Activated CD4-positive, alpha-beta memory T cell treated with anti-CD3 and anti-CD28 coated beads, Interleukin-2, amount 10 ng/mL, durations not matched to agents 7 days and 5 days (primary cell): ENCODE results near the gene STK39. TPM values are rescaled to one million over a fixed set of nuclear protein-coding genes. Genes with fewer than 3 reads are reported as not detected.

ENCODE experiments used
- CTCF ChIA-PET: fragments of 350-600 bp; sonication (Branson Sonifier 250); formaldehyde crosslinking; loops from one replicate; lab custom pipeline; 2021; ENCODE audit warnings: antibody characterized with exemption, inconsistent platforms; lab: Charles Lee
- POLR2A ChIA-PET: fragments of 350-600 bp; sonication (Branson Sonifier 250); formaldehyde crosslinking; loops from one replicate; lab custom pipeline; 2021; ENCODE audit warnings: antibody characterized with exemption; lab: Charles Lee
- DNase-seq: peaks from one replicate; pipeline ENCODE4 v3.0.0-alpha.2; 2020
- H3K27ac Mint-ChIP-seq: one replicate; pipeline ENCODE4 v1.8.0; 2021; ENCODE audit warnings: mild to moderate bottlenecking, mixed read lengths
- H3K27me3 Mint-ChIP-seq: one replicate; pipeline ENCODE4 v1.8.0; 2021; ENCODE audit warnings: mixed read lengths
- H3K36me3 Mint-ChIP-seq: one replicate; pipeline ENCODE4 v1.8.0; 2021; ENCODE audit warnings: low read depth, mixed read lengths
- H3K4me1 Mint-ChIP-seq: one replicate; pipeline ENCODE4 v1.8.0; 2021; ENCODE audit warnings: mixed read lengths
- H3K4me3 Mint-ChIP-seq: one replicate; pipeline ENCODE4 v1.8.0; 2021; ENCODE audit warnings: mild to moderate bottlenecking, mixed read lengths
- H3K9me3 Mint-ChIP-seq: one replicate; pipeline ENCODE4 v1.8.0; 2021; ENCODE audit warnings: mixed read lengths
- total RNA-seq, 2 experiments: library from RNA; stranded (reverse); gene quantifications; one replicate each; pipeline ENCODE4 v1.2.3, GENCODE V29; 2021

Gene STK39
- total RNA-seq, 2 experiments from 2014 or later, result 43.0 to 45.5 TPM

DNA sequence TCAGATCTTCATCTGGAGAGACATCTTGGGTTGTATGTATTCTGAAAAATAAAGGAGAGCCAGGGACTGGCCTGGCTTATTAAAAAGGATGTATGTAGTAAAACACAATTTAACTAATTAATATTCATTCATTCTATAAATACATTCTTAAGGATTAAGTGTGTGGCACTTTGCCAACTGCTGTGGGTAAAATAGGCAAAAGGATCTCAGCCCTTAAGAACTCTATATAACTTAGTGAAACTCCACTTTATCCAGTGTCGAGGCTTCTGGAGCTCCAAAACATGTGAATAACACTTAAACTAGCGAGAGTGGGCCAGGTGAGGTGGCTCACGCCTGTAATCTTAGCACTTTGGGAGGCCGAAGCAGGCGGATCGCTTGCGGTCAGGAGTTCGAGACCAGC lies 7.7 kb upstream of the STK39 start:
- Mint-ChIP-seq H3K27me3 (no peaks in the 10 kb centered on the region), H3K27ac (no peak overlapping the region), H3K4me1 (peaks cover 5% of the 10 kb centered on the region), H3K9me3 (peaks cover 11% of the 10 kb centered on the region), H3K36me3 (no peaks in the 10 kb centered on the region), H3K4me3 (no peak overlapping the region)
- CTCF ChIA-PET, result no interaction called here
- POLR2A ChIA-PET, result no interaction called here
- DNase-seq, result no peak

GRCh38 chr2:168254158-168254935 lies 7.0 kb upstream of the STK39 start:
- CTCF ChIA-PET, result no interaction called here
- H3K4me3 Mint-ChIP-seq, result no peak overlapping the region
- H3K36me3 Mint-ChIP-seq, result no peaks in the 10 kb centered on the region
- peaks cover 5% of the 10 kb centered on the region for H3K4me1 Mint-ChIP-seq
- DNase-seq, result no peak
- H3K9me3 Mint-ChIP-seq, result peaks cover 9% of the 10 kb centered on the region
- POLR2A ChIA-PET, result no interaction called here
- H3K27me3 Mint-ChIP-seq, result no peaks in the 10 kb centered on the region
- H3K27ac Mint-ChIP-seq, result no peak overlapping the region

DNA sequence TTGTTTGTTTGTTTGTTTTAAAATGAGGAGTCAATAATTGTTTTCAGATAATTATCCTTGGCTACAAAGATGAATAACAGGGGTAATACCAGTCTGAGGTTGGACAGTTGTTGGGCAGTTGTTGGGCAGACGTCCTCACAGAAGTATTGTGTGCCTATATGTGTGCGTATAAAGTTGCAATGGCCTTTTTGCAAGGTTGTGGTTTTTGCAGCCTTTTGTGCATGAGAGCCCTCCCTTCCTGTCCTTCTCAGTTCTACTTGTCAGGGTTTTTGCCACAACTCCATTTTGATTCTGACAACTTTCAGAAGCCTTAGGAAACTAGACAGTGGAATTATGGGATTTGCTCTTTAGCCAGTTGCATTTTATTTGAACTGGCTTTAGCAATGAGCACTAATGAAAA lies 6.0 kb upstream of the STK39 start:
- Mint-ChIP-seq H3K9me3 (no peaks in the 10 kb centered on the region), H3K4me3 (no peak overlapping the region), H3K27ac (no peak overlapping the region), H3K4me1 (peaks cover 9% of the 10 kb centered on the region), H3K36me3 (no peaks in the 10 kb centered on the region), H3K27me3 (no peaks in the 10 kb centered on the region)
- DNase-seq, result no peak
- ChIA-PET POLR2A (no interaction called here), CTCF (no interaction called here)

- Mint-ChIP-seq H3K4me3 (no peak overlapping the region), H3K4me1 (peaks cover 13% of the 10 kb centered on the region), H3K9me3 (no peaks in the 10 kb centered on the region), H3K27ac (no peak overlapping the region), H3K27me3 (no peaks in the 10 kb centered on the region), H3K36me3 (no peaks in the 10 kb centered on the region)
- CTCF ChIA-PET, result no interaction called here
- POLR2A ChIA-PET, result no interaction called here
- DNase-seq, result no peak
Measured at GRCh38 chr2:168252976-168253375, 5.6 kb upstream of the STK39 start.

- peaks cover 39% of the 10 kb centered on the region for H3K4me1 Mint-ChIP-seq
- H3K4me3 Mint-ChIP-seq, result peak overlapping the region; percentile 89
- H3K36me3 Mint-ChIP-seq, result peaks cover 3% of the 10 kb centered on the region
- H3K27ac Mint-ChIP-seq, result peak overlapping the region; percentile 98
- ChIA-PET CTCF (no interaction called here), POLR2A (interaction anchor here (0.8 to 1.7 kb wide), 9 partner anchors 19 to 85 kb away, joined by 3 to 9 read pairs (median 4); no protein-coding TSS in a partner anchor)
- peak; percentile 87 for DNase-seq
- H3K27me3 Mint-ChIP-seq, result no peaks in the 10 kb centered on the region
- H3K9me3 Mint-ChIP-seq, result no peaks in the 10 kb centered on the region
Measured at GRCh38 chr2:168246483-168247340, 683 bp downstream of the STK39 start.

DNA sequence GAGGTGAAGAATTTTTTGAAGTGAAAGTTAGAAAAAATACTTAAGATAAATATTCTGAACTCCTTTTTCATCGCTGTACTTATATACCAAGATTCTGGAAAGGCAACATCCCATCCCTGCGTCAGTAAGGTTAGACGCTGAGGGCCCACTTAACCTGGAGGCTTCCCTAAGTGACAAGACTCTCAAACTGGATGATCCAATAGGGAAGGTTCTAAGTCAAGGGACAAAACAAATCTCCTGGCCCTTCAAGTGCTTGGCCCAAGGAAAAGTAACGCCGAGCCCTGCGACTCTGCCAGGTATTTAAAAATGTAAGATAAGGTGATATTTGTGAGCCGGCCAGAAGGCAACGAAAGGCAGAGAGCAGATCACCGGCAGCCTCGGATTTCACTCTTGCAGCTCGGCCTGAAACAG lies 1.3 kb downstream of the STK39 start:
- no peaks in the 10 kb centered on the region for H3K9me3 Mint-ChIP-seq
- peaks cover 39% of the 10 kb centered on the region for H3K4me1 Mint-ChIP-seq
- POLR2A ChIA-PET, result interaction anchor here (1.1 kb wide), 3 partner anchors 19 to 51 kb away, joined by 3 to 9 read pairs (median 4); no protein-coding TSS in a partner anchor
- peak overlapping the region; percentile 98 for H3K27ac Mint-ChIP-seq
- CTCF ChIA-PET, result no interaction called here
- peak overlapping the region; percentile 89 for H3K4me3 Mint-ChIP-seq
- no peaks in the 10 kb centered on the region for H3K27me3 Mint-ChIP-seq
- DNase-seq, result no peak
- H3K36me3 Mint-ChIP-seq, result peaks cover 3% of the 10 kb centered on the region

DNA sequence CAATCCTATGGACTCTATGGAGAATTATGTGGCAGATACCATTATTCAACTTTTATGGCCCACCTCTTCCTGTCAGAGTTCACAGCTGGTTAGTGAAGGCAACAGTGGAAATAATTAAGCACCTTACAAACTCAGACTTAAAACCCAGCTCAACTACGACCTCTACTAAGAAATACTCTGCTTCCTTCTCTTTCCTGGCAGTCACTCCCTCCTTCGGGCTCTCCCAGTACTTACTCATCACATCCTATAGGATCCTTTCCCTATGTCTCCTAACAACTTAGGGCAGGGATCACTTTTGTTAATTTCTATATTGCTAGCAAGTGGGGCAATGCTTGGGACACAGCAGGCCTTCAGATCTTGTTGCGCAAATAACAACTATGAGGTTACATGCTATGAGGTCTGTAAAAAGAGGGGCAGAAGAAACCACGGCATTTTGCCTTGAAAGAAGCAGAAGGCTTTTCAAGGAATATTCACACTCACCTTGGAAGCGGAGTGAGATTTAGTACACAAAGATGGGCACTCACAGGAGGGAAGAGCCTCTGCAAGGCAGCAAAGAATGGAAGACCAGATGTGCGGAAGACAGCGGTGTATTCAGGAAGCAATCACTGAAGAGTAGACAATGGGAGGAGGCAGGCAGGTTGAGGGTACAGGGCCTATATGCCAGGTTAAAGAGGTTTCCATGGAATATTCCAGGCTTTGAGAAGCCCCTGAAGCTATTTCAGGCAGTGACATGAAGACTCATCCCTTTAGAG lies 2.1 kb downstream of the STK39 start:
- H3K4me1 Mint-ChIP-seq, result peaks cover 39% of the 10 kb centered on the region
- ChIA-PET POLR2A (interaction anchor here (1.1 kb wide), 3 partner anchors 18 to 51 kb away, joined by 3 to 9 read pairs (median 4); no protein-coding TSS in a partner anchor), CTCF (no interaction called here)
- H3K27ac Mint-ChIP-seq, result peak overlapping the region; percentile 87
- no peak for DNase-seq
- H3K27me3 Mint-ChIP-seq, result no peaks in the 10 kb centered on the region
- H3K36me3 Mint-ChIP-seq, result peaks cover 3% of the 10 kb centered on the region
- peak overlapping the region; percentile 89 for H3K4me3 Mint-ChIP-seq
- no peaks in the 10 kb centered on the region for H3K9me3 Mint-ChIP-seq

DNA sequence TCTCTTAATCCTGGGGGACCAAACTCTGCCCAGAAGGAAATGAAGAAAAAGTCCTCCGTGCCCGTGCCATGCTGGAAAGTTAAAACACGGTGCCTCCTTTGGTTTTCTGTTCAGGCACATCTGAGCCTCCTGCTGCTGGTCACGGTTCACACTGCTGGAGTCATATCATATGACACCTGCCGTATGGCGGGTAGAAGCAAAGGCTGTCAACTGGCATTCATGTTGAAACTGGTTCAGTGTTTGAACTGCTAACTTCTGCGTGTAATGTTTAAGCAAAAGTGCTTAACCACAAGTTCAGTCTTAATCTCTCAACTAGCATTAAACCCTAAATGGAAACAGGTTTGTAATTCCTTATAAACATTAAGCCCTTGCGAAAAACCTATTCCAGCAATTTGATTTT lies 3.1 kb downstream of the STK39 start:
- ChIA-PET POLR2A (interaction anchor here (1.2 kb wide), 1 partner anchor 49 kb away, joined by 3 read pairs; no protein-coding TSS in a partner anchor), CTCF (no interaction called here)
- H3K4me3 Mint-ChIP-seq, result peak overlapping the region; percentile 89
- no peaks in the 10 kb centered on the region for H3K27me3 Mint-ChIP-seq
- H3K27ac Mint-ChIP-seq, result peak overlapping the region; percentile 87
- H3K36me3 Mint-ChIP-seq, result peaks cover 4% of the 10 kb centered on the region
- DNase-seq, result peak; percentile 66
- H3K4me1 Mint-ChIP-seq, result peaks cover 39% of the 10 kb centered on the region
- no peaks in the 10 kb centered on the region for H3K9me3 Mint-ChIP-seq

GRCh38 chr2:168243061-168243460 lies 4.3 kb downstream of the STK39 start:
- H3K4me1 Mint-ChIP-seq, result peaks cover 36% of the 10 kb centered on the region
- peak overlapping the region; percentile 87 for H3K27ac Mint-ChIP-seq
- CTCF ChIA-PET, result no interaction called here
- DNase-seq, result no peak
- H3K27me3 Mint-ChIP-seq, result no peaks in the 10 kb centered on the region
- POLR2A ChIA-PET, result interaction anchor here (1.2 kb wide), 1 partner anchor 48 kb away, joined by 3 read pairs; no protein-coding TSS in a partner anchor
- peaks cover 14% of the 10 kb centered on the region for H3K36me3 Mint-ChIP-seq
- peaks cover 3% of the 10 kb centered on the region for H3K9me3 Mint-ChIP-seq
- H3K4me3 Mint-ChIP-seq, result no peak overlapping the region

DNA sequence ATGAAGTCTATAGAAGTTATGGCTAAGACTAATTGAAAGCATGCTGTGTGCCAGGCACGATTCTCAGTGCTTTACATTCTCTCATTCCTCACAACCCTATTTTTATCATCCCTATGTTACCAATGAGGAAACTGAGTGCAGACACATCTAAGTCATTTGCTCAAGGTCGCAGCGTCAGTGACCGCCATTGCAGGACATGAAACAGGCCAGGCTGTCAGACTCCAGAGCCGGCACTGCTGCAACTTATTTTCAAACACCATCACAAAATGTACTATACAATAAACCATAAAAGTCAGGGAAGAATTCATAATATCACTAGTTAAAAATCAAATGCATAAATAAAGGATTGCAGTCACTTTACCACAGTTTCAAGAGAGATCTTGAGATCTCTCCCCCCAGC lies 5.6 kb downstream of the STK39 start:
- peaks cover 39% of the 10 kb centered on the region for H3K4me1 Mint-ChIP-seq
- no peak overlapping the region for H3K27ac Mint-ChIP-seq
- H3K9me3 Mint-ChIP-seq, result peaks cover 10% of the 10 kb centered on the region
- DNase-seq, result no peak
- ChIA-PET CTCF (no interaction called here), POLR2A (interaction anchor here (1.2 kb wide), 1 partner anchor 67 kb away, joined by 3 read pairs; no protein-coding TSS in a partner anchor)
- peaks cover 25% of the 10 kb centered on the region for H3K36me3 Mint-ChIP-seq
- no peaks in the 10 kb centered on the region for H3K27me3 Mint-ChIP-seq
- no peak overlapping the region for H3K4me3 Mint-ChIP-seq

DNA sequence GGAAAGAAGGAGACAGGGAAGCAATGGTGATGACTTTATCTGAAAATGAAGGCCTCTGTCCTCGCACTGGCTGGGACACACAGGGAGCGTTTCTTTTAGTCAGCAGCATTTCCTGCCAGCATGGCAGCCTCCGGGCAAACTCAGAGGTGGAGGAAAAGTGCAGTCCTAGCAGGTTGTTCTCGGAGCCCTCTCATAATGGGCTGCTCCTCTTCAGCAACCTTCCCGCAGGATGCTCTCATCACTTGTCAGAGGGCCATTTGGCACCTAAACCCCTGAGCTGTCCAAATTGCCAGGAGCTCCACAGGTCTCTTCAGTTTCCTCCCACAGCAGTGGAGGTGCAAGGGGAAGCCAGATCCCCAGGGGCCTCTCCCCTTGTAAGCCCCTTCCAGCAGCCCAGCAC lies 6.2 kb downstream of the STK39 start:
- no peak overlapping the region for H3K27ac Mint-ChIP-seq
- ChIA-PET CTCF (no interaction called here), POLR2A (interaction anchor here (1.2 to 1.9 kb wide), 2 partner anchors 46 to 66 kb away, joined by 3 to 5 read pairs; no protein-coding TSS in a partner anchor)
- peaks cover 10% of the 10 kb centered on the region for H3K9me3 Mint-ChIP-seq
- no peak overlapping the region for H3K4me3 Mint-ChIP-seq
- DNase-seq, result peak; percentile 39
- H3K4me1 Mint-ChIP-seq, result peaks cover 40% of the 10 kb centered on the region
- H3K27me3 Mint-ChIP-seq, result no peaks in the 10 kb centered on the region
- peaks cover 28% of the 10 kb centered on the region for H3K36me3 Mint-ChIP-seq

DNA sequence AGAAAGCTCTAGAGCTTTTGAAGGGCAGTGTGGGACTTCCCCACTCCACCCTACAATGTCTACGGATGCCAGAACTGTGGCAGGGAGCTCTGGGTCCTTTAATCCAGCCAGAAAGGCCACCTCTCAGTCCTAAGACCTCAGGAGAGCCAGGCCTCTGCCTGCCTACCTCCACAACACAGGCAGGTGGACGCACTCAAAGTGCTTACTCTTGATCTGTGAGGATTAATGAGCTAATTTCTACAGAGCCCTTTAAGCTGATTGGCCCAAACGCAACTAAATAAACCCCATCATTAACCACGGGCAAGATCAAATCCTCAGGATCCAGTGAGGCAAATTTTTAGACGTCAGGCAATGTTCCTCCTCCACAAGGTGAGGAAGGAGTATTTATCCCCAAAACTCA lies 8.1 kb downstream of the STK39 start:
- Mint-ChIP-seq H3K27me3 (no peaks in the 10 kb centered on the region), H3K27ac (no peak overlapping the region), H3K4me1 (peaks cover 37% of the 10 kb centered on the region), H3K36me3 (peaks cover 28% of the 10 kb centered on the region), H3K9me3 (peaks cover 10% of the 10 kb centered on the region), H3K4me3 (no peak overlapping the region)
- DNase-seq, result no peak
- ChIA-PET POLR2A (interaction anchor here (1.9 kb wide), 1 partner anchor 44 kb away, joined by 5 read pairs; no protein-coding TSS in a partner anchor), CTCF (no interaction called here)
